Upper lobe of left lung (tissue), 4 donors: ENCODE results near the gene FBRSL1.

ENCODE experiments used
- CTCF ChIP-seq, 6 experiments: fragments of 450-650 bp in 4 of 6; fragments of 200-600 bp in 2 of 6; sonication (generic) in 2 of 6; IDR thresholded peaks; one replicate each; pipeline ENCODE4 v1.5.1; 2016 to 2019; ENCODE audit warnings: antibody characterized with exemption in 6 of 6
- POLR2AphosphoS5 ChIP-seq, 2 donors: sonication (generic); formaldehyde crosslinking; IDR thresholded peaks; one replicate each; pipeline ENCODE4 v1.5.1; 2017; ENCODE audit warnings: antibody characterized with exemption in 2 of 2

- no peak for TF ChIP-seq CTCF (IDR thresholded peaks at IDR 0.05)
- TF ChIP-seq POLR2AphosphoS5 (IDR thresholded peaks at IDR 0.05), result no peak
Observed at GRCh38 chr12:132512197-132513069, 22.5 kb downstream of the FBRSL1 start.
